ENCODE results near the gene A1BG.

DNA sequence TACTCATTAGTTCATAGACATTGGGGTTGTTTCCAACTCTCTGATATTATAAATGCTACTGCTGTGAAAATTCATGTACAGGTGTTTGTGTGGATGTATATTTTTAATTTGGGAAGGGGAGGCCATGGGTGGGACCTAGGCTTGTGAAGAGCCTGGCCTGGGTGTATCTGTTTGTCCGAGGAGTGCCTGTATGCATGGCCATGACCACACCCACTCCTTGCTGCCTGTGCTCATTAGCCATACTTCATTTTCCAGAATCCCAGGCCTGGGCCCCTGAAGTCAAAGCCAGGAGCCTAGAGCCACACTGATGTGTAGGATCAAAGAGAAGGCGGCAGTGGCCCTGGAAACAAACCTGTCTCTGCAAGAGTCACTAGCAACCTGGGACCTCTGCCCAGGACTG lies 37.7 kb downstream of the A1BG start:
- no peak for TF ChIP-seq TCF12 (IDR thresholded peaks at IDR 0.05; ENCODE audit: low read depth, low read length)
- TF ChIP-seq CEBPB (IDR thresholded peaks at IDR 0.05; ENCODE audit: low read depth, low read length), result no peak
- TF ChIP-seq SUZ12 (IDR thresholded peaks at IDR 0.05; ENCODE audit: low read length), result no peak
- TF ChIP-seq GABPA (IDR thresholded peaks at IDR 0.05; ENCODE audit: borderline replicate concordance, insufficient read depth, low read length), result no peak
- TF ChIP-seq POLR2AphosphoS5 (IDR thresholded peaks at IDR 0.05; ENCODE audit: low read depth, low read length), result no peak
